Mesothelial cell of epicardium (in vitro differentiated cells): ENCODE results near the gene KCNMA1. TPM values are rescaled to one million over a fixed set of nuclear protein-coding genes. Genes with fewer than 3 reads are reported as not detected.

Experiments
- DNase-seq, 2 experiments: peaks; one replicate each; pipeline ENCODE4 v3.0.0; 2021; ENCODE audit warnings: low spot score in 2 of 2; ENCODE audit not compliant: unreplicated experiment in 2 of 2
- H3K27ac Mint-ChIP-seq: 2 replicates; pipeline ENCODE4 v1.8.0; 2021; ENCODE audit warnings: mixed read lengths
- H3K27me3 Mint-ChIP-seq: 2 replicates; pipeline ENCODE4 v1.8.0; 2021; ENCODE audit warnings: low read depth, mixed read lengths
- H3K36me3 Mint-ChIP-seq: 2 replicates; pipeline ENCODE4 v1.8.0; 2021; ENCODE audit warnings: mixed read lengths
- H3K4me1 Mint-ChIP-seq: 2 replicates; pipeline ENCODE4 v1.8.0; 2021; ENCODE audit warnings: mixed read lengths
- H3K4me3 Mint-ChIP-seq: 2 replicates; pipeline ENCODE4 v1.8.0; 2021; ENCODE audit warnings: mild to moderate bottlenecking, moderate library complexity, mixed read lengths
- H3K9me3 Mint-ChIP-seq: 2 replicates; pipeline ENCODE4 v1.8.0; 2021; ENCODE audit warnings: mixed read lengths
- total RNA-seq: library from RNA; stranded (reverse); gene quantifications from 3 replicates; pipeline ENCODE4 v1.2.1, GENCODE V29; 2021
- TF ChIP-seq, protein P1 (sequence below): fragments of 200-600 bp; sonication (generic); IDR thresholded peaks from one replicate; pipeline ENCODE4 v1.5.0; 2021; ENCODE audit warnings: antibody characterized with exemption; ENCODE audit not compliant: unreplicated experiment

Gene KCNMA1
- total RNA-seq, 1 donor from 2014 or later, result 44.0 TPM

- H3K9me3 Mint-ChIP-seq, result no peaks in the 10 kb centered on the region
- H3K4me1 Mint-ChIP-seq, result peaks cover 19% of the 10 kb centered on the region
- H3K27ac Mint-ChIP-seq, result no peak overlapping the region
- no peak for DNase-seq
- TF ChIP-seq, protein P1, sequence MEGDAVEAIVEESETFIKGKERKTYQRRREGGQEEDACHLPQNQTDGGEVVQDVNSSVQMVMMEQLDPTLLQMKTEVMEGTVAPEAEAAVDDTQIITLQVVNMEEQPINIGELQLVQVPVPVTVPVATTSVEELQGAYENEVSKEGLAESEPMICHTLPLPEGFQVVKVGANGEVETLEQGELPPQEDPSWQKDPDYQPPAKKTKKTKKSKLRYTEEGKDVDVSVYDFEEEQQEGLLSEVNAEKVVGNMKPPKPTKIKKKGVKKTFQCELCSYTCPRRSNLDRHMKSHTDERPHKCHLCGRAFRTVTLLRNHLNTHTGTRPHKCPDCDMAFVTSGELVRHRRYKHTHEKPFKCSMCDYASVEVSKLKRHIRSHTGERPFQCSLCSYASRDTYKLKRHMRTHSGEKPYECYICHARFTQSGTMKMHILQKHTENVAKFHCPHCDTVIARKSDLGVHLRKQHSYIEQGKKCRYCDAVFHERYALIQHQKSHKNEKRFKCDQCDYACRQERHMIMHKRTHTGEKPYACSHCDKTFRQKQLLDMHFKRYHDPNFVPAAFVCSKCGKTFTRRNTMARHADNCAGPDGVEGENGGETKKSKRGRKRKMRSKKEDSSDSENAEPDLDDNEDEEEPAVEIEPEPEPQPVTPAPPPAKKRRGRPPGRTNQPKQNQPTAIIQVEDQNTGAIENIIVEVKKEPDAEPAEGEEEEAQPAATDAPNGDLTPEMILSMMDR, result no peak
- H3K4me3 Mint-ChIP-seq, result no peak overlapping the region
- H3K27me3 Mint-ChIP-seq, result no peaks in the 10 kb centered on the region
- no peaks in the 10 kb centered on the region for H3K36me3 Mint-ChIP-seq
Measured at GRCh38 chr10:77226020-77226419, 411.6 kb downstream of the KCNMA1 start.

GRCh38 chr10:77223526-77224460, 413.8 kb downstream of the KCNMA1 start:
- H3K4me3 Mint-ChIP-seq, result no peak overlapping the region
- no peaks in the 10 kb centered on the region for H3K9me3 Mint-ChIP-seq
- H3K4me1 Mint-ChIP-seq, result peaks cover 21% of the 10 kb centered on the region
- no peak overlapping the region for H3K27ac Mint-ChIP-seq
- no peak for DNase-seq
- H3K36me3 Mint-ChIP-seq, result no peaks in the 10 kb centered on the region
- TF ChIP-seq, protein P1, result no peak
- no peaks in the 10 kb centered on the region for H3K27me3 Mint-ChIP-seq

GRCh38 chr10:77220150-77220549, 417.5 kb downstream of the KCNMA1 start:
- DNase-seq, result no peak
- Mint-ChIP-seq H3K4me1 (peaks cover 3% of the 10 kb centered on the region), H3K27me3 (no peaks in the 10 kb centered on the region), H3K4me3 (no peak overlapping the region), H3K27ac (no peak overlapping the region), H3K9me3 (no peaks in the 10 kb centered on the region), H3K36me3 (no peaks in the 10 kb centered on the region)
- TF ChIP-seq, protein P1, result no peak

DNA sequence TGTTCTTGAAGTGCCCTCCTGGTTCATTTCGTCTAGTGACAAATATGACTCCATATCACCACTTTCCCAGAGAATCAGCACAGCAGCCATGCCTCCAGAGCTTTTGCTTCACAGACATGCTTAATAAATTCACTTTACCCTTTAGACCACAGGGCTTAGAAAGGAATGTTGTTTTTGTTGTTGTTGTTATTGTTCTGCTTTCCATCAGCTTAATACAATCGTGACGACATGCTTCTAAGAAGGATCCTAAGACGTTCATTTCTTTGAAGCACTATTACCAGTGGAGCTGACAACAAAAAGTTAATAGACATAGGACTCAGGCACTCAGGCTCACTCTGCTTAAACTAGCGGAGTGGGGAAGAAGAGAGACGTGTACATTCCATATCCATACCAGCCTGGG, 418.6 kb downstream of the KCNMA1 start:
- no peak overlapping the region for H3K27ac Mint-ChIP-seq
- H3K27me3 Mint-ChIP-seq, result no peaks in the 10 kb centered on the region
- no peaks in the 10 kb centered on the region for H3K36me3 Mint-ChIP-seq
- no peak overlapping the region for H3K4me3 Mint-ChIP-seq
- H3K4me1 Mint-ChIP-seq, result peaks cover 2% of the 10 kb centered on the region
- DNase-seq, result no peak
- no peaks in the 10 kb centered on the region for H3K9me3 Mint-ChIP-seq
- TF ChIP-seq, protein P1, result no peak

DNA sequence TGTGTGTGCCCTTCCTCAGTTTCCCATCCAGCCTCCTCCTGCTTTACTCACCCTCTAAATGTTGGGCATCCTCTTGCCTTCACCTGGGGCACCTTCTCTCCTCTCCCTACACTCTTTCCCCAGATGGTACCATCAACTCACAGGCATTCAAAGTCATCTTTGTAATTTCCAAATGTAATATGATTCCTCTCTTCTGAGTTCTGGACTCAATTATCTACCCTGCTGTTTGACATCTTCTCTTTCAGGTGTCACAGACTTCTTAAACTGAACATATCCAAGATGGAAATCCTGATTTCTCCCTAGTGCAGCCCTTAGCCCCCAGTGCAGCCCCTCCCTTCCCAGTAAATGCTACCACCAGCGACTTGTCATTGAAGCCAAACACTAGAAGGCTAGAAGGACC, 422.8 kb downstream of the KCNMA1 start:
- Mint-ChIP-seq H3K4me1 (no peaks in the 10 kb centered on the region), H3K9me3 (peaks cover 13% of the 10 kb centered on the region), H3K27ac (no peak overlapping the region), H3K4me3 (no peak overlapping the region), H3K27me3 (no peaks in the 10 kb centered on the region), H3K36me3 (peaks cover 2% of the 10 kb centered on the region)
- DNase-seq, result no peak
- TF ChIP-seq, protein P1, result no peak
